Osteoblast (primary cell): ENCODE results near the gene CXCL6. TPM values are rescaled to one million over a fixed set of nuclear protein-coding genes. Genes with fewer than 3 reads are reported as not detected.

Experiments used
- DNase-seq: peaks from one replicate; pipeline ENCODE4 v3.0.0; 2011; ENCODE audit warnings: low spot score, mixed read lengths; ENCODE audit not compliant: insufficient read length; ENCODE audit errors: missing footprints
- H2AFZ ChIP-seq: 2 replicates; pipeline ENCODE4 v1.6.0; 2011; ENCODE audit warnings: mild to moderate bottlenecking, low read length
- H3K27ac ChIP-seq: 2 replicates; pipeline ENCODE4 v1.5.1; 2011; ENCODE audit warnings: mild to moderate bottlenecking, low read depth, low read length, moderate library complexity
- H3K27me3 ChIP-seq: 2 replicates; pipeline ENCODE4 v1.6.0; 2012; ENCODE audit warnings: mild to moderate bottlenecking, control low read depth, inconsistent platforms, low read length, moderate library complexity; ENCODE audit not compliant: insufficient read depth
- H3K36me3 ChIP-seq: 2 replicates; pipeline ENCODE4 v1.5.1; 2011; ENCODE audit warnings: mild to moderate bottlenecking, low read length, control low read depth, moderate library complexity; ENCODE audit not compliant: insufficient read depth
- H3K4me1 ChIP-seq: 2 replicates; pipeline ENCODE4 v1.5.1; 2011; ENCODE audit warnings: mild to moderate bottlenecking, low read length, control low read depth, moderate library complexity; ENCODE audit not compliant: insufficient read depth
- H3K4me2 ChIP-seq: 2 replicates; pipeline ENCODE4 v1.6.0; 2011; ENCODE audit warnings: mild to moderate bottlenecking, low read length; ENCODE audit not compliant: insufficient read depth
- H3K4me3 ChIP-seq: fragments of 200-600 bp; sonication (generic); 3 replicates; pipeline ENCODE4 v1.5.1; 2012; ENCODE audit warnings: mild to moderate bottlenecking, low read length, inconsistent platforms; ENCODE audit not compliant: insufficient read depth
- H3K79me2 ChIP-seq: 2 replicates; pipeline ENCODE4 v1.6.0; 2012; ENCODE audit warnings: mild to moderate bottlenecking, low read length, control low read depth, inconsistent platforms; ENCODE audit not compliant: insufficient read depth
- H3K9me3 ChIP-seq: 2 replicates; pipeline ENCODE4 v1.5.1; 2011; ENCODE audit warnings: low read depth, low read length, control low read depth
- H4K20me1 ChIP-seq: 2 replicates; pipeline ENCODE4 v1.6.0; 2012; ENCODE audit warnings: mild to moderate bottlenecking, low read length, control low read depth; ENCODE audit not compliant: insufficient read depth
- total RNA-seq: library from RNA; depleted of rRNA; stranded (reverse); fragments of >200 nt; gene quantifications from 2 replicates; pipeline ENCODE4 v1.2.3, GENCODE V29; 2012
- TF ChIP-seq, protein P1 (sequence below): IDR thresholded peaks from 2 replicates; pipeline ENCODE4 v1.5.1; 2011; ENCODE audit warnings: mild to moderate bottlenecking, low read depth, low read length, moderate library complexity; ENCODE audit errors: extremely low read depth

CXCL6 gene
- total RNA-seq, 1 donor = 1.1 TPM

DNA sequence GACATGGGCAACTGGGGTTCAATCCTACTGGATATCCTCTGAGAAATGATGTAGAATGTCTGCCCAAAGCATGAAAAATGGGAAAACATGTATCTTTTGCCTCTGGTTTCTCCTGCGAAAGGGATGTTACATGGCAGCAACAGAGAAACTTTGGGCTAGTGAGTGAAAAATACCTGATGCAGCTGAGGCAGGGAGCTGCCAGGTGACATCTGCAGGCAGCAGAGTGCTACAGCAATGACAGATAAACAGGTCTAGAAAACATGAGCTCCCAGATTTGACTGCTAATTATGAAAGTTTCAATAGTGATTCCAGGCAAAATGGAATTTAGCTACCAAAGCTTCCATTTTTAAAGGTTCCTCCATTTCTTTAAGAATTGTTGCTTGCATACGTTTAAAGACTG lies 27.9 kb downstream of the CXCL6 start:
- peaks cover 19% of the 10 kb centered on the region for H3K4me1 ChIP-seq
- no peak overlapping the region for H3K27ac ChIP-seq
- H2AFZ ChIP-seq = no peak overlapping the region
- H3K79me2 ChIP-seq = no peaks in the 10 kb centered on the region
- H3K36me3 ChIP-seq = no peaks in the 10 kb centered on the region
- no peaks in the 10 kb centered on the region for H3K9me3 ChIP-seq
- H4K20me1 ChIP-seq = no peaks in the 10 kb centered on the region
- H3K4me3 ChIP-seq = no peak overlapping the region
- no peaks in the 10 kb centered on the region for H3K27me3 ChIP-seq
- H3K4me2 ChIP-seq = no peak overlapping the region
- TF ChIP-seq, protein P1, sequence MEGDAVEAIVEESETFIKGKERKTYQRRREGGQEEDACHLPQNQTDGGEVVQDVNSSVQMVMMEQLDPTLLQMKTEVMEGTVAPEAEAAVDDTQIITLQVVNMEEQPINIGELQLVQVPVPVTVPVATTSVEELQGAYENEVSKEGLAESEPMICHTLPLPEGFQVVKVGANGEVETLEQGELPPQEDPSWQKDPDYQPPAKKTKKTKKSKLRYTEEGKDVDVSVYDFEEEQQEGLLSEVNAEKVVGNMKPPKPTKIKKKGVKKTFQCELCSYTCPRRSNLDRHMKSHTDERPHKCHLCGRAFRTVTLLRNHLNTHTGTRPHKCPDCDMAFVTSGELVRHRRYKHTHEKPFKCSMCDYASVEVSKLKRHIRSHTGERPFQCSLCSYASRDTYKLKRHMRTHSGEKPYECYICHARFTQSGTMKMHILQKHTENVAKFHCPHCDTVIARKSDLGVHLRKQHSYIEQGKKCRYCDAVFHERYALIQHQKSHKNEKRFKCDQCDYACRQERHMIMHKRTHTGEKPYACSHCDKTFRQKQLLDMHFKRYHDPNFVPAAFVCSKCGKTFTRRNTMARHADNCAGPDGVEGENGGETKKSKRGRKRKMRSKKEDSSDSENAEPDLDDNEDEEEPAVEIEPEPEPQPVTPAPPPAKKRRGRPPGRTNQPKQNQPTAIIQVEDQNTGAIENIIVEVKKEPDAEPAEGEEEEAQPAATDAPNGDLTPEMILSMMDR = peak; percentile 39
- DNase-seq = no peak

DNA sequence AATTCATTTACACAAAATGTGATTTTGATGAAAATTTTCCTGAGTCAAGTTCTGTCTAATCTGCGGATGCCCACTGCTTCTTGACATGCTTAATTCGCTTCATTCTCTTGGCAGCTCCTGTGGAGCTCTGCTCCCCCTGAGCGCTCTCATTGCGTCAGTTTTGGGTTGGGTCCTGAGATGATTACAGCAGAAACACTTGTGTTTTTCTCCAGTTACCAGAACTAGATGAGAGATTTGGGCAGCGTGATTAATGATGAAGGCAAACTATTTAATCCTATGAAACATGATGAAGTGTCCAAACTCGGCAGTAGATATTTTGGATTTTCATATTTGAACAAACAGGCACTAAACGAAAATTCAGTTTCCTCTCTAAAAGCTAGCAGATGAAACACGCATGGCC lies 28.5 kb downstream of the CXCL6 start:
- no peaks in the 10 kb centered on the region for H3K9me3 ChIP-seq
- H2AFZ ChIP-seq = no peak overlapping the region
- no peak overlapping the region for H3K4me3 ChIP-seq
- no peaks in the 10 kb centered on the region for H3K79me2 ChIP-seq
- no peak overlapping the region for H3K27ac ChIP-seq
- no peaks in the 10 kb centered on the region for H3K27me3 ChIP-seq
- H4K20me1 ChIP-seq = no peaks in the 10 kb centered on the region
- no peaks in the 10 kb centered on the region for H3K36me3 ChIP-seq
- DNase-seq = no peak
- no peak overlapping the region for H3K4me2 ChIP-seq
- peaks cover 19% of the 10 kb centered on the region for H3K4me1 ChIP-seq
- TF ChIP-seq, protein P1 = no peak

DNA sequence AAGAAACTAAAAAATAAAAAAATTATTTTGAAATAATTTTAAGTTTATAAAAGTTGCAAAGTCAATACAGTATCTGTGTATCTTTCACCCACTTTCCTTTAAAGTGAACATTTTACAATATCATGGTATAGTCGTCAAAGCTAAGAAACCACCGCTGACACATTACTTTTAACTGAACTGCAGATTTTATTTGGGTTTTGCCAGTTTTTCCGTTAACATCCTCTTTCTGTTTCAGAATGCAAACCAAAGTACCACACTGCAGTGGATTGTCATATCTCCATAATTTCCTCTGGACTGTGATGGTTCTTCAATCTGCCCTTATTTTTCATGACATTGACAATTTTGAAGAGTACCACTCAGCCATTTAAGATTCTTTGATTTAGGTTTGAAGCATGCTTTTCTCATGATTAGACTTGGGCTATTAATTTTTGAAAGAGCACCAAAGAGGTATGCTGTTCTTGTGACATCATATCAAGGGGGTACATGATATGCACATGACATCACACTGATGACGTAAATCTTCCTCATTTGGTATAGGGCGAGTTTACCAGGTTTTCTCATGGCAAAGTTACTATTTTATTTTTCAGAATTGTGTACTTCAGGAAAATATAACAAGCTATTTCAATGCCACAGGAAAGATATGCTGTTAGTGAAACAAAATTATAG lies 29.1 kb downstream of the CXCL6 start:
- Histone ChIP-seq H3K27ac (no peak overlapping the region), H3K9me3 (no peaks in the 10 kb centered on the region), H3K36me3 (no peaks in the 10 kb centered on the region), H3K4me1 (peaks cover 17% of the 10 kb centered on the region), H3K4me2 (no peak overlapping the region), H3K27me3 (no peaks in the 10 kb centered on the region), H3K79me2 (no peaks in the 10 kb centered on the region), H4K20me1 (no peaks in the 10 kb centered on the region), H3K4me3 (no peak overlapping the region), H2AFZ (no peak overlapping the region)
- TF ChIP-seq, protein P1 = no peak
- no peak for DNase-seq

DNA sequence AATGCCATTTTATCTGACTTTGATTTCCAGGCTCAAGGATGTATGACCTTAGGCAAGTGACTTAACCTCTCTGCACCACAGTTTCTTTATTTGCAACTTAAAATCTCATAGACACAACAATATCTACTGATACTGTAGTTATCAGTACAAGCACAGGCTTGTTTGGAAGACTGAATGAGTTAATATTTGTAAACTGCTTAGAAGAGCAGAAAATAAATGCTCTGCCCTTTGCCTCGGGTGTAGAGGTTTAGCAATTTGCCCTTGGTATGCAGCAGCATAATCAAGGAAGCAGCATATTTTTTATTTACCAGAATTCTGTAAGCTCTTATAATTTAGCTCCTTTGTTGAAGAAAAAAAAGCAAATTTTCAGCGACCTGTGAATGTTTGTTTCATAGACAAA lies 29.8 kb downstream of the CXCL6 start:
- Histone ChIP-seq H3K4me3 (no peak overlapping the region), H3K4me2 (no peak overlapping the region), H3K4me1 (peaks cover 17% of the 10 kb centered on the region), H2AFZ (no peak overlapping the region), H3K27ac (no peak overlapping the region), H3K27me3 (no peaks in the 10 kb centered on the region), H3K9me3 (no peaks in the 10 kb centered on the region), H3K36me3 (no peaks in the 10 kb centered on the region), H4K20me1 (no peaks in the 10 kb centered on the region), H3K79me2 (no peaks in the 10 kb centered on the region)
- no peak for DNase-seq
- TF ChIP-seq, protein P1 = no peak
